ENCODE results near the gene ELAVL2.

DNA sequence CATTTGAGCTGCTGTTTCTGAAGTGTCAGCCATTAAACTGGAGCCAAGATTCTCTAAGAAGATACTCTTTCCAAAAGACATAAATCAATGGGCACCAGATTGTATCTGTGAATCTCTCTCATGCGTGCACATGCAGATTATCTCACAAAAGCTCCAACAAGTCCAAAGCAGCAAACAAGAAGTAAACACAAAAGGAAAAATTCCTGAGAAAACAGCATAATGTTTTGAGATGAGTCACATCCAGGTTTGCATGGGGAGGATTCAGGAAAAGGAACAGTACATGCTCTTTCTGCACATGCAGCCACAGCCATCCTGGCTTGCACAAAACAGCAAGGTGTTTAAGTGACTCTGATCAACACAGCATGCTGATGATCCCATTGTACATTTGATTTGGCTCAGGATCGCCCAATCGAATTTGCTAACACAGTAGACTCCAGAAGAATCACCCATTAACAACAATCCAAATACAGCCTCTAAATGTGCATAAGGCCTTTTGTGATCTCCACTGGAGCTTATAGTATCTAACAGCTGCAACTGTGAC lies 143.1 kb downstream of the ELAVL2 start:
- TF ChIP-seq GATA3 (IDR thresholded peaks at IDR 0.05; ENCODE audit: low read depth, low read length) (no peak), GATA2 (IDR thresholded peaks at IDR 0.05; ENCODE audit: low read depth, low read length) (no peak)
